ENCODE results near the gene ARID5A.

ARID5A gene

GRCh38 chr2:96517079-96517478, 19.5 kb upstream of the ARID5A start:
- H3K9me3 Mint-ChIP-seq: peaks cover 3% of the 10 kb centered on the region
- no peaks in the 10 kb centered on the region for H3K27me3 Mint-ChIP-seq
- H3K4me1 Mint-ChIP-seq: no peaks in the 10 kb centered on the region
- H3K36me3 Mint-ChIP-seq: no peaks in the 10 kb centered on the region
- no peak overlapping the region for H3K27ac Mint-ChIP-seq
- no peak for ATAC-seq
- no peak overlapping the region for H3K4me3 Mint-ChIP-seq

- Mint-ChIP-seq H3K27ac (no peak overlapping the region), H3K9me3 (peaks cover 3% of the 10 kb centered on the region), H3K27me3 (peaks cover 17% of the 10 kb centered on the region), H3K36me3 (no peaks in the 10 kb centered on the region), H3K4me1 (peaks cover 29% of the 10 kb centered on the region), H3K4me3 (no peak overlapping the region)
- no peak for ATAC-seq
Measured at GRCh38 chr2:96520231-96520630, 16.3 kb upstream of the ARID5A start.

GRCh38 chr2:96520697-96521096, 15.9 kb upstream of the ARID5A start:
- Mint-ChIP-seq H3K27ac (no peak overlapping the region), H3K36me3 (no peaks in the 10 kb centered on the region), H3K27me3 (peaks cover 17% of the 10 kb centered on the region), H3K9me3 (peaks cover 3% of the 10 kb centered on the region), H3K4me3 (no peak overlapping the region), H3K4me1 (peaks cover 33% of the 10 kb centered on the region)
- ATAC-seq: no peak

GRCh38 chr2:96521219-96521618, 15.3 kb upstream of the ARID5A start:
- peaks cover 17% of the 10 kb centered on the region for H3K27me3 Mint-ChIP-seq
- H3K4me3 Mint-ChIP-seq: no peak overlapping the region
- no peak overlapping the region for H3K27ac Mint-ChIP-seq
- H3K36me3 Mint-ChIP-seq: no peaks in the 10 kb centered on the region
- H3K9me3 Mint-ChIP-seq: peaks cover 3% of the 10 kb centered on the region
- H3K4me1 Mint-ChIP-seq: peaks cover 38% of the 10 kb centered on the region
- no peak for ATAC-seq

GRCh38 chr2:96522304-96523203, 14.0 kb upstream of the ARID5A start:
- Mint-ChIP-seq H3K4me3 (no peak overlapping the region), H3K9me3 (no peaks in the 10 kb centered on the region), H3K27me3 (peaks cover 17% of the 10 kb centered on the region), H3K36me3 (no peaks in the 10 kb centered on the region), H3K27ac (peak overlapping the region; percentile 65), H3K4me1 (peaks cover 48% of the 10 kb centered on the region)
- ATAC-seq: no peak

GRCh38 chr2:96523659-96524481, 12.7 kb upstream of the ARID5A start:
- Mint-ChIP-seq H3K27ac (peak overlapping the region; percentile 65), H3K4me1 (peaks cover 61% of the 10 kb centered on the region), H3K36me3 (no peaks in the 10 kb centered on the region), H3K9me3 (no peaks in the 10 kb centered on the region), H3K4me3 (peak overlapping the region; percentile 26), H3K27me3 (peaks cover 17% of the 10 kb centered on the region)
- peak; percentile 18 for ATAC-seq

- Mint-ChIP-seq H3K27ac (peak overlapping the region; percentile 65), H3K9me3 (no peaks in the 10 kb centered on the region), H3K36me3 (no peaks in the 10 kb centered on the region), H3K27me3 (peaks cover 17% of the 10 kb centered on the region), H3K4me3 (peak overlapping the region; percentile 5), H3K4me1 (peaks cover 69% of the 10 kb centered on the region)
- ATAC-seq: peak; percentile 47
Measured at GRCh38 chr2:96524482-96525210, 11.9 kb upstream of the ARID5A start.

GRCh38 chr2:96525211-96525507, 11.4 kb upstream of the ARID5A start:
- H3K4me3 Mint-ChIP-seq: no peak overlapping the region
- peaks cover 17% of the 10 kb centered on the region for H3K27me3 Mint-ChIP-seq
- no peak for ATAC-seq
- H3K27ac Mint-ChIP-seq: peak overlapping the region; percentile 65
- H3K9me3 Mint-ChIP-seq: no peaks in the 10 kb centered on the region
- H3K36me3 Mint-ChIP-seq: no peaks in the 10 kb centered on the region
- peaks cover 74% of the 10 kb centered on the region for H3K4me1 Mint-ChIP-seq

- H3K36me3 Mint-ChIP-seq: no peaks in the 10 kb centered on the region
- ATAC-seq: no peak
- H3K27ac Mint-ChIP-seq: peak overlapping the region; percentile 94
- H3K4me1 Mint-ChIP-seq: peaks cover 84% of the 10 kb centered on the region
- H3K4me3 Mint-ChIP-seq: peak overlapping the region; percentile 61
- H3K27me3 Mint-ChIP-seq: peaks cover 17% of the 10 kb centered on the region
- H3K9me3 Mint-ChIP-seq: no peaks in the 10 kb centered on the region
Measured at GRCh38 chr2:96526101-96526591, 10.4 kb upstream of the ARID5A start.

- peaks cover 17% of the 10 kb centered on the region for H3K27me3 Mint-ChIP-seq
- peaks cover 90% of the 10 kb centered on the region for H3K4me1 Mint-ChIP-seq
- no peaks in the 10 kb centered on the region for H3K9me3 Mint-ChIP-seq
- ATAC-seq: no peak
- H3K4me3 Mint-ChIP-seq: peak overlapping the region; percentile 61
- H3K27ac Mint-ChIP-seq: peak overlapping the region; percentile 94
- H3K36me3 Mint-ChIP-seq: no peaks in the 10 kb centered on the region
Measured at GRCh38 chr2:96526615-96527285, 9.8 kb upstream of the ARID5A start.

GRCh38 chr2:96527286-96528005, 9.1 kb upstream of the ARID5A start:
- H3K4me3 Mint-ChIP-seq: peak overlapping the region; percentile 76
- peak; percentile 59 for ATAC-seq
- H3K4me1 Mint-ChIP-seq: peaks cover 96% of the 10 kb centered on the region
- peak overlapping the region; percentile 94 for H3K27ac Mint-ChIP-seq
- no peaks in the 10 kb centered on the region for H3K36me3 Mint-ChIP-seq
- H3K27me3 Mint-ChIP-seq: peaks cover 14% of the 10 kb centered on the region
- H3K9me3 Mint-ChIP-seq: no peaks in the 10 kb centered on the region

- ATAC-seq: peak; percentile 72
- H3K27ac Mint-ChIP-seq: peak overlapping the region; percentile 94
Measured at GRCh38 chr2:96528006-96528699, 8.4 kb upstream of the ARID5A start.

GRCh38 chr2:96528700-96529375, 7.7 kb upstream of the ARID5A start:
- H3K4me3 Mint-ChIP-seq: peak overlapping the region; percentile 76
- no peaks in the 10 kb centered on the region for H3K36me3 Mint-ChIP-seq
- no peaks in the 10 kb centered on the region for H3K9me3 Mint-ChIP-seq
- H3K27ac Mint-ChIP-seq: peak overlapping the region; percentile 94
- H3K4me1 Mint-ChIP-seq: peaks cover 96% of the 10 kb centered on the region
- H3K27me3 Mint-ChIP-seq: peaks cover under 1% of the 10 kb centered on the region
- no peak for ATAC-seq

More at GRCh38 chr2:96528006-96528699, 8.4 kb upstream of the ARID5A start:
- Mint-ChIP-seq H3K4me1 (peaks cover 96% of the 10 kb centered on the region), H3K36me3 (no peaks in the 10 kb centered on the region), H3K27me3 (peaks cover 7% of the 10 kb centered on the region), H3K4me3 (peak overlapping the region; percentile 76), H3K9me3 (no peaks in the 10 kb centered on the region)

All from stimulated activated memory B cell treated with anti-CD40 and anti-IgM and Interleukin-4, amounts not matched to agents 10 μg/mL and 1 μg/mL and 100 μg/mL, for 72 hours (primary cell).